CD4-positive, alpha-beta T cell (primary cell): ENCODE results near the gene USP53. TPM values are rescaled to one million over a fixed set of nuclear protein-coding genes. Genes with fewer than 3 reads are reported as not detected.

ENCODE experiments used
- ATAC-seq: fragments of 200-7000 bp; cut with Tn5 transposase; one replicate; pipeline ENCODE4 v1.10.0; 2022; ENCODE audit warnings: mild to moderate bottlenecking; ENCODE audit not compliant: poor library complexity
- CTCF ChIA-PET: fragments of 350-600 bp; sonication (Branson Sonifier 250); formaldehyde crosslinking; loops from one replicate; lab custom pipeline; 2021; ENCODE audit warnings: antibody characterized with exemption, inconsistent platforms; lab: Charles Lee
- POLR2A ChIA-PET: fragments of 350-600 bp; sonication (Branson Sonifier 250); formaldehyde crosslinking; loops from one replicate; lab custom pipeline; 2021; ENCODE audit warnings: antibody characterized with exemption, inconsistent platforms; lab: Charles Lee
- DNase-seq, 14 experiments: peaks; one replicate each; pipeline ENCODE4 v3.0.0-alpha.2; 2013 to 2020; ENCODE audit warnings: mixed read lengths in 2 of 14
- H3K27ac ChIP-seq, 2 donors: one replicate each; pipeline versions ENCODE4 v1.5.1 to v1.7.0; 2013; ENCODE audit warnings: low read length in 2 of 2, low read depth in 1 of 2, mild to moderate bottlenecking in 1 of 2
- H3K27me3 ChIP-seq, 2 experiments: 1 replicate in 1 of 2; 2 replicates in 1 of 2; pipeline versions ENCODE4 v1.6.1 to v1.7.0; 2013; ENCODE audit warnings: low read length in 2 of 2, control low read depth in 1 of 2, mild to moderate bottlenecking in 1 of 2, moderate library complexity in 1 of 2; ENCODE audit not compliant: insufficient read depth in 2 of 2, control insufficient read depth in 1 of 2
- H3K36me3 ChIP-seq: one replicate; pipeline ENCODE4 v1.6.1; 2013; ENCODE audit warnings: low read length, control low read depth; ENCODE audit not compliant: insufficient read depth
- H3K4me1 ChIP-seq: one replicate; pipeline ENCODE4 v1.6.1; 2013; ENCODE audit warnings: low read length, control low read depth; ENCODE audit not compliant: insufficient read depth
- H3K4me3 ChIP-seq: one replicate; pipeline ENCODE4 v1.5.1; 2013; ENCODE audit warnings: mild to moderate bottlenecking, low read length, moderate library complexity
- H3K9me3 ChIP-seq, 2 experiments: 1 replicate in 1 of 2; 2 replicates in 1 of 2; pipeline versions ENCODE4 v1.6.1 to v1.7.0; 2013; ENCODE audit warnings: low read length in 2 of 2, mild to moderate bottlenecking in 2 of 2, control low read depth in 1 of 2, moderate library complexity in 1 of 2; ENCODE audit not compliant: control insufficient read depth in 1 of 2, insufficient read depth in 1 of 2
- H3K27ac Mint-ChIP-seq: one replicate; pipeline ENCODE4 v1.8.0; 2020; ENCODE audit warnings: mixed read lengths
- H3K27me3 Mint-ChIP-seq: one replicate; pipeline ENCODE4 v1.8.0; 2021; ENCODE audit warnings: mixed read lengths
- H3K36me3 Mint-ChIP-seq: one replicate; pipeline ENCODE4 v1.8.0; 2021; ENCODE audit warnings: low read depth, mixed read lengths
- H3K4me1 Mint-ChIP-seq: one replicate; pipeline ENCODE4 v1.8.0; 2021; ENCODE audit warnings: low read depth, mixed read lengths
- H3K4me3 Mint-ChIP-seq: one replicate; pipeline ENCODE4 v1.8.0; 2020; ENCODE audit warnings: mild to moderate bottlenecking, mixed read lengths
- H3K9me3 Mint-ChIP-seq: one replicate; pipeline ENCODE4 v1.8.0; 2020; ENCODE audit warnings: mixed read lengths
- intact Hi-C, 2 experiments: fragments of 100-400 bp; cut with DNase I in 1 of 2; cut with micrococcal nuclease in 1 of 2; formaldehyde crosslinking; loops; one replicate each; pipeline versions ENCODE4 v1.15.1 to v1.9.0; 2023 to 2025; cut with DNase I, micrococcal nuclease
- total RNA-seq, 174 experiments: library from RNA in 2 of 174; stranded (reverse) in 2 of 174; gene quantifications; one replicate each; pipeline ENCODE4 v1.2.3 and lab custom pipeline; 2021 to 2026
- TF ChIP-seq, protein P1 (sequence below): fragments of 200-600 bp; IDR thresholded peaks from one replicate; pipeline ENCODE4 v1.8.0; 2022; ENCODE audit warnings: antibody characterized with exemption, mild to moderate bottlenecking

Gene USP53
- total RNA-seq, 2 experiments from 2014 or later: 15.1 to 15.5 TPM

DNA sequence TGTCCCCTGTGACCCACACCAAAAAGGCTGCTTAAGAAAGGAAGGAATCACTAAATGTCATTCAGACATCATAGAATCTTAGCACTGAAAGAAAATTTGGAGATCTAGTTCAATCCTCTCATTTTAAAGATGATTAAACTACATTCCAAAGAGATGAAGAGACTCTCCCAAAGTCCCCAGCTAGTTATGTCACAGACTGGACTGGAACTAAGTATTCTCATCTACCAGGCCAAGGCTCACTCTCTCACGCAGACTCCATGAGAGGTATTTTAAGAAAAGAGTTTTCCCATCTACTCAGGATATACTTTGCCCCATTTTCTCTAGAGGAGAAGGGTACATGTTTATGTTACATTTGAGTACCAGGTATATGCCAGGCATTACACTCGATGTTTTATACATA, 102.5 kb downstream of the USP53 start:
- no peak overlapping the region for H3K4me3 Mint-ChIP-seq
- ATAC-seq (no peak), DNase-seq (no peak)
- H3K9me3 Mint-ChIP-seq: no peaks in the 10 kb centered on the region
- H3K36me3 Mint-ChIP-seq: no peaks in the 10 kb centered on the region
- ChIA-PET POLR2A (no interaction called here), CTCF (no interaction called here)
- intact Hi-C loops: loop anchor here (1.0 to 2.0 kb wide), 3 partner anchors 310 to 736 kb away; no protein-coding TSS in a partner anchor
- H3K4me3 ChIP-seq: no peak overlapping the region
- H3K4me1 Mint-ChIP-seq: no peaks in the 10 kb centered on the region
- H3K27me3 ChIP-seq: peaks cover 0 to 2% of the 10 kb centered on the region in 2 experiments
- H3K9me3 ChIP-seq: no peaks in the 10 kb centered on the region
- H3K4me1 ChIP-seq: no peaks in the 10 kb centered on the region
- TF ChIP-seq, protein P1, sequence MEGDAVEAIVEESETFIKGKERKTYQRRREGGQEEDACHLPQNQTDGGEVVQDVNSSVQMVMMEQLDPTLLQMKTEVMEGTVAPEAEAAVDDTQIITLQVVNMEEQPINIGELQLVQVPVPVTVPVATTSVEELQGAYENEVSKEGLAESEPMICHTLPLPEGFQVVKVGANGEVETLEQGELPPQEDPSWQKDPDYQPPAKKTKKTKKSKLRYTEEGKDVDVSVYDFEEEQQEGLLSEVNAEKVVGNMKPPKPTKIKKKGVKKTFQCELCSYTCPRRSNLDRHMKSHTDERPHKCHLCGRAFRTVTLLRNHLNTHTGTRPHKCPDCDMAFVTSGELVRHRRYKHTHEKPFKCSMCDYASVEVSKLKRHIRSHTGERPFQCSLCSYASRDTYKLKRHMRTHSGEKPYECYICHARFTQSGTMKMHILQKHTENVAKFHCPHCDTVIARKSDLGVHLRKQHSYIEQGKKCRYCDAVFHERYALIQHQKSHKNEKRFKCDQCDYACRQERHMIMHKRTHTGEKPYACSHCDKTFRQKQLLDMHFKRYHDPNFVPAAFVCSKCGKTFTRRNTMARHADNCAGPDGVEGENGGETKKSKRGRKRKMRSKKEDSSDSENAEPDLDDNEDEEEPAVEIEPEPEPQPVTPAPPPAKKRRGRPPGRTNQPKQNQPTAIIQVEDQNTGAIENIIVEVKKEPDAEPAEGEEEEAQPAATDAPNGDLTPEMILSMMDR: no peak
- H3K36me3 ChIP-seq: no peaks in the 10 kb centered on the region
- H3K27me3 Mint-ChIP-seq: peaks cover 16% of the 10 kb centered on the region
- H3K27ac Mint-ChIP-seq: no peak overlapping the region
- no peak overlapping the region for H3K27ac ChIP-seq

DNA sequence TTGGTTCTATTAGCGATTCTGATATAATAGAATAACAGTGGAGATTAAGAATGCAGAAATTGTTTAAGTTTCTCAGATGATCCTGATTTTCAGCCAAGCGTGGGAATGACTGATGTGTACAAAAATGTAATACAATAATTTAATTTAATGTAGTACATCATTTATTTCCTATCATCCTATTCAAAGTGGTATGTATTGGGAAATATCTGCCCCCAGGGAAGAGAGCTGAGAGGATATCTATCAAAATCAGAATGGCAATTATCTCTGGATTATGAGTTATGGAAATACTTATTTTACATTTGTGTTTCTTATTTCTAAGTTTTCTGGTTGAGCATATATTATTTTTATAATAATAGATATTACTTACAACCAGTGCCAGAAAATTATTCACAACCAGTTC, 105.5 kb downstream of the USP53 start:
- peaks cover 4% of the 10 kb centered on the region for H3K4me1 Mint-ChIP-seq
- ChIA-PET POLR2A (no interaction called here), CTCF (no interaction called here)
- Histone ChIP-seq H3K4me3 (no peak overlapping the region), H3K27ac (no peak overlapping the region), H3K27me3 (peaks cover 0 to under 1% of the 10 kb centered on the region in 2 experiments), H3K36me3 (no peaks in the 10 kb centered on the region), H3K4me1 (no peaks in the 10 kb centered on the region), H3K9me3 (no peaks in the 10 kb centered on the region)
- DNase-seq (no peak), ATAC-seq (no peak)
- H3K9me3 Mint-ChIP-seq: no peaks in the 10 kb centered on the region
- H3K36me3 Mint-ChIP-seq: no peaks in the 10 kb centered on the region
- TF ChIP-seq, protein P1: no peak
- intact Hi-C loops: no loop called here
- H3K4me3 Mint-ChIP-seq: no peak overlapping the region
- no peak overlapping the region for H3K27ac Mint-ChIP-seq
- H3K27me3 Mint-ChIP-seq: peaks cover 12% of the 10 kb centered on the region

DNA sequence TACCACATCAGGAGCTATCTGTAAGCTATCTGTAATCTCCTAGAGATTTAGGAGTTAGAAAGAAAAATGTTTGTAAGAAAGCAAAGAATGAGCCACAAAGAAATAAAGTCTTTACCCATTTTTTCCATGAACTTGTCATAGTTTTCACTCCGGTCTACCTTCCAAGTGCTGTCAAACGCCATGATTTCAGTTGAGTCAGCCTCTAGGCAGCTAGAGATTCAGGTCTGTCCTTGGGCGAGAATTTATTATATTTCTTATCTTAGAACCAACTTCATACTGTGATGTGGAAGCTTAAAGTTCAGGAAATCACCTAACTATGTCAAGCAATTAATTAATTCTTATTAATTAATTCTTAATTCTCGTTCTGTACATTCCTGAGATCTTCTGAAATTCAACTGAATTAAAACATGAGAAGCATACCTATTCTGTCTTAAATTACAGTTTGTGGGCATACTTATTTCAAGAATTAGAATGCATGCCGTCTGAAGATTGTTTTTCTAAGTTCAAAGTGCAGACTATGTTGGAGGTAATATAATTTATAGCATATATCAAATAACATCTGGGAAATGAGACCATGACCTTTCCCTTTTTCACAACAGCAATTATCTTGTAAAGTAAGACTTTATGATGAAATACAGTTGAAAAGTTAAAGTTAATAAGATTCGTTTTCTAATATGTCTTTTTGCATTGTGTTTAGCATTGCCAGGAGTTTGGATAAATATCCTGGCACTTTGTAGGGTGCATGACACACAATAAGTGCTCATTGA, 109.6 kb downstream of the USP53 start, which contains the start of gene FABP2:
FABP2 (minus strand) TSS at position 218 of the 767 bp plus-strand sequence; CDS start at position 182, 36 bp downstream.
- Mint-ChIP-seq H3K9me3 (no peaks in the 10 kb centered on the region), H3K27me3 (peaks cover 12% of the 10 kb centered on the region), H3K4me3 (no peak within 1 kb of the TSS), H3K27ac (no peak within 1 kb of the TSS), H3K4me1 (peaks cover 4% of the 10 kb centered on the region), H3K36me3 (no peaks in the 10 kb centered on the region)
- ATAC-seq (no peak), DNase-seq (no peak)
- Histone ChIP-seq H3K27ac (no peak within 1 kb of the TSS), H3K27me3 (no peaks in the 10 kb centered on the region), H3K36me3 (no peaks in the 10 kb centered on the region), H3K4me3 (no peak within 1 kb of the TSS), H3K4me1 (no peaks in the 10 kb centered on the region), H3K9me3 (no peaks in the 10 kb centered on the region)
- TF ChIP-seq, protein P1: no peak
- ChIA-PET POLR2A (no interaction called here), CTCF (no interaction called here)
- intact Hi-C loops: no loop called here
